Measurements from ENCODE around the gene ADORA2A. TPM values are rescaled to one million over a fixed set of nuclear protein-coding genes. Genes with fewer than 3 reads are reported as not detected.

ADORA2A gene
- total and polyA plus RNA-seq, 11 donors = 1.5 to 12.1 (median 4.5) TPM

- ATAC-seq (no peak), DNase-seq (no peak)
- intact Hi-C loops (cut with DNase I) = no loop called here
- no peak for TF ChIP-seq POLR2A (IDR thresholded peaks at IDR 0.05)
- no peak overlapping the region for H3K27ac ChIP-seq
- WGBS, 4 donors = 90 to 97% (median 92%) methylated on average over 2 of the region's 2 CpGs
- H3K4me3 ChIP-seq = no peak overlapping the region
- no peaks in the 10 kb centered on the region for H3K9me3 ChIP-seq
- peaks cover 0 to 20% (median 8%) of the 10 kb centered on the region in 12 donors for H3K4me1 ChIP-seq
- H3K36me3 ChIP-seq = peaks cover 0 to 34% (median 11%) of the 10 kb centered on the region in 9 donors
- H3K27me3 ChIP-seq = no peaks in the 10 kb centered on the region
Measured at GRCh38 chr22:24383061-24383460, 44.3 kb upstream of the ADORA2A start.

- no peak for DNase-seq
- Histone ChIP-seq H3K27ac (peak overlapping the region in 1 of 12 donors; percentile 9), H3K4me1 (peaks cover 0 to 21% (median 9%) of the 10 kb centered on the region in 12 donors), H3K4me3 (no peak overlapping the region), H3K9me3 (no peaks in the 10 kb centered on the region), H3K27me3 (no peaks in the 10 kb centered on the region), H3K36me3 (peaks cover 0 to 23% (median 6%) of the 10 kb centered on the region in 9 donors)
- intact Hi-C loops (cut with DNase I) = no loop called here
- TF ChIP-seq POLR2A (IDR thresholded peaks at IDR 0.05) (no peak), CTCF (IDR thresholded peaks at IDR 0.05) (no peak)
- WGBS, 4 donors = 62 to 88% (median 79%) methylated on average over 1 of the region's 1 CpG
- no peak for ATAC-seq
Measured at GRCh38 chr22:24384131-24384530, 43.3 kb upstream of the ADORA2A start.

GRCh38 chr22:24386937-24387471, 40.4 kb upstream of the ADORA2A start:
- intact Hi-C loops (cut with DNase I) = no loop called here
- WGBS, 4 donors = 66 to 73% (median 70%) methylated on average over 2 of the region's 2 CpGs
- ATAC-seq = no peak
- peaks cover 10 to 38% (median 29%) of the 10 kb centered on the region in 12 donors for H3K4me1 ChIP-seq
- DNase-seq = no peak
- no peak overlapping the region for H3K27ac ChIP-seq
- no peak overlapping the region for H3K4me3 ChIP-seq
- H3K9me3 ChIP-seq = no peaks in the 10 kb centered on the region
- TF ChIP-seq POLR2A (IDR thresholded peaks at IDR 0.05) = no peak
- TF ChIP-seq CTCF (IDR thresholded peaks at IDR 0.05) = no peak
- H3K27me3 ChIP-seq = no peaks in the 10 kb centered on the region
- peaks cover 0 to 3% (median 0%) of the 10 kb centered on the region in 9 donors for H3K36me3 ChIP-seq

- TF ChIP-seq POLR2A (IDR thresholded peaks at IDR 0.05) (no peak), CTCF (IDR thresholded peaks at IDR 0.05) (no peak)
- no peak for ATAC-seq
- Histone ChIP-seq H3K9me3 (no peaks in the 10 kb centered on the region), H3K36me3 (peaks cover 0 to 6% (median 0%) of the 10 kb centered on the region in 9 donors), H3K27ac (peak overlapping the region; percentile 8 to 80 (median 70)), H3K4me1 (peaks cover 10 to 62% (median 47%) of the 10 kb centered on the region in 12 donors), H3K4me3 (no peak overlapping the region), H3K27me3 (no peaks in the 10 kb centered on the region)
- 73 to 94% (median 80%) methylated on average over 1 of the region's 1 CpG for WGBS, 4 donors
- intact Hi-C loops (cut with DNase I) = no loop called here
- DNase-seq = no peak
Measured at GRCh38 chr22:24389680-24390079, 37.7 kb upstream of the ADORA2A start.

- no peaks in the 10 kb centered on the region for H3K9me3 ChIP-seq
- WGBS, 4 donors = 57 to 77% (median 69%) methylated on average over 2 of the region's 2 CpGs
- intact Hi-C loops (cut with DNase I) = no loop called here
- H3K4me3 ChIP-seq = no peak overlapping the region
- DNase-seq (no peak), ATAC-seq (peak; percentile 18 to 40 (median 34))
- no peak for TF ChIP-seq POLR2A (IDR thresholded peaks at IDR 0.05)
- TF ChIP-seq CTCF (IDR thresholded peaks at IDR 0.05) = no peak
- H3K4me1 ChIP-seq = peaks cover 10 to 66% (median 48%) of the 10 kb centered on the region in 12 donors
- H3K36me3 ChIP-seq = peaks cover 0 to 7% (median 0%) of the 10 kb centered on the region in 9 donors
- peak overlapping the region; percentile 8 to 80 (median 70) for H3K27ac ChIP-seq
- no peaks in the 10 kb centered on the region for H3K27me3 ChIP-seq
Measured at GRCh38 chr22:24390156-24390555, 37.2 kb upstream of the ADORA2A start.

All from heart left ventricle (tissue), 16 donors.